Measurements from ENCODE around the gene MAML3. TPM values are rescaled to one million over a fixed set of nuclear protein-coding genes. Genes with fewer than 3 reads are reported as not detected.

Gene MAML3
- total RNA-seq, 4 donors from 2014 or later: 21.2 to 28.4 (median 22.1) TPM

DNA sequence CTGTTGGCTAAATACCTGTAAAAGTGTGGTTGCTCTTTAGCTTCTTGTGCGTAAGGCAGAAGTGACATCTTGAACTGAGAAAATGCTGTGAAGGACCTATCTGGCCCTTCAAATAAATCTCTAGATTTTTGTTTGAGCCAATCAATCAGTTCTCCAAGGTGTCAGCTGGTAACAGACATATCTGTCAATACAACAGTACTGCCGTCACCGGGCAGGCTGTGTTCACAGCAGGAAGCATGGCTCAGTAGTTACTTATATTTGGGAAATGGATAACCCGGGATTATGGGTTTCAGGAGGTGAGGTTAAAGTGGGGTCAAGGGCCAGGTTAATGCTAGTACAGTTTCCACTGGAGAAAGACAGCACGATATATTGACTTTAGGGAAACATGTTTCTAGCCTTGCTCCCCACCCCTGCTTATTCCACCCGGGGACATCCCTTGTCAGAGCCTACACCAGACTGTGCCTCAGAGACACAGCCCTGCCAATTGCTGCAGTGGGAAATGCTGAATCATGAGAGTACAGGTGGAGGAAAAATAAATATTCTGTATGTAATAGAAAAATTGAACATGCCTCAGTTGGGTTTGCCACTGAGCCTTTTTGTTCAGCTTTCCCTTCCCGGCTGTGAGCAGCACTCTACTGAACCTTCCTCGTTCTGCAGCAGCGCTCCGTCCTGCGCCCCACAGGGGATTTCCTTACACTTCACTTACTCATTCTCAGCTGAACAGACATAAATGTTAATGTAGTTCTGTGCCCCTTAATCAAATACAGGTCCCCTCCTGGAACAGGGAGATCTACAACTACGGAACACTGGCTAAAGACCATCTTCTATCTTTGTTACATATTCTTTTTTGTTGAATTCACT lies 367.3 kb downstream of the MAML3 start:
- intact Hi-C loops (cut with DNase I; ENCODE audit: low total_unique reads): no loop called here
- DNase-seq (ENCODE audit: low spot score in 2 of 2): no peak
- WGBS, 2 donors: 86 to 88% methylated on average over 12 of the region's 12 CpGs
- TF ChIP-seq, protein P1, sequence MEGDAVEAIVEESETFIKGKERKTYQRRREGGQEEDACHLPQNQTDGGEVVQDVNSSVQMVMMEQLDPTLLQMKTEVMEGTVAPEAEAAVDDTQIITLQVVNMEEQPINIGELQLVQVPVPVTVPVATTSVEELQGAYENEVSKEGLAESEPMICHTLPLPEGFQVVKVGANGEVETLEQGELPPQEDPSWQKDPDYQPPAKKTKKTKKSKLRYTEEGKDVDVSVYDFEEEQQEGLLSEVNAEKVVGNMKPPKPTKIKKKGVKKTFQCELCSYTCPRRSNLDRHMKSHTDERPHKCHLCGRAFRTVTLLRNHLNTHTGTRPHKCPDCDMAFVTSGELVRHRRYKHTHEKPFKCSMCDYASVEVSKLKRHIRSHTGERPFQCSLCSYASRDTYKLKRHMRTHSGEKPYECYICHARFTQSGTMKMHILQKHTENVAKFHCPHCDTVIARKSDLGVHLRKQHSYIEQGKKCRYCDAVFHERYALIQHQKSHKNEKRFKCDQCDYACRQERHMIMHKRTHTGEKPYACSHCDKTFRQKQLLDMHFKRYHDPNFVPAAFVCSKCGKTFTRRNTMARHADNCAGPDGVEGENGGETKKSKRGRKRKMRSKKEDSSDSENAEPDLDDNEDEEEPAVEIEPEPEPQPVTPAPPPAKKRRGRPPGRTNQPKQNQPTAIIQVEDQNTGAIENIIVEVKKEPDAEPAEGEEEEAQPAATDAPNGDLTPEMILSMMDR (IDR thresholded peaks at IDR 0.05): no peak
- TF ChIP-seq POLR2A (IDR thresholded peaks at IDR 0.05): no peak
- no peak overlapping the region for H3K4me3 ChIP-seq (ENCODE audit: low read depth, poor library complexity, severe bottlenecking)

DNA sequence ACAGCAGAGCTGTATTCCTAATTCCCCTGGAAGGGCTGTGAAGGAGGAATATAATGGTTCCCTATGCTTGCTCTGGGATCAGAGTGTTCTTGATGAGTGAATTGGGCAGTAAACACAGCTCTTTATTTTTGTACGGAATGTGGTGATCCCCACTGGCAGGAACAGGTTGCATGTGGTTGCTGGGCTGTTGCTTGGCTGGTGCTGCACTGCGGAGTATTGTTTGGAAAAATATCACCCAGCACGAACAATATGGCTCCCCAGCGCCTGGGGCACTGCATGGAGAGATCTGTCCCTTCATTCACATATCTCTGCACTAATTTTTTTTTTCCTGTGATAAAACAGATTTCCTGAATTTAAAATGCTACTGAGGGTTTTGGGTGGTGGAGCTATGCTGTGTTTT lies 368.6 kb downstream of the MAML3 start:
- DNase-seq (ENCODE audit: low spot score in 2 of 2): no peak
- intact Hi-C loops (cut with DNase I; ENCODE audit: low total_unique reads): no loop called here
- TF ChIP-seq, protein P1 (IDR thresholded peaks at IDR 0.05): no peak
- no peak for TF ChIP-seq POLR2A (IDR thresholded peaks at IDR 0.05)
- H3K4me3 ChIP-seq (ENCODE audit: low read depth, poor library complexity, severe bottlenecking): no peak overlapping the region
- 81 to 91% methylated on average over 4 of the region's 4 CpGs for WGBS, 2 donors

- intact Hi-C loops (cut with DNase I; ENCODE audit: low total_unique reads): no loop called here
- TF ChIP-seq, protein P1 (IDR thresholded peaks at IDR 0.05): no peak
- no peak for TF ChIP-seq POLR2A (IDR thresholded peaks at IDR 0.05)
- 76 to 84% methylated on average over 20 of the region's 20 CpGs for WGBS, 2 donors
- no peak for DNase-seq (ENCODE audit: low spot score in 2 of 2)
- no peak overlapping the region for H3K4me3 ChIP-seq (ENCODE audit: low read depth, poor library complexity, severe bottlenecking)
Observed at GRCh38 chr4:139783741-139784484, 370.1 kb downstream of the MAML3 start.

GRCh38 chr4:139782926-139783522 lies 371.0 kb downstream of the MAML3 start:
- no peak overlapping the region for H3K4me3 ChIP-seq (ENCODE audit: low read depth, poor library complexity, severe bottlenecking)
- 94% methylated on average over 7 of the region's 7 CpGs for WGBS, 2 donors
- intact Hi-C loops (cut with DNase I; ENCODE audit: low total_unique reads): no loop called here
- DNase-seq (ENCODE audit: low spot score in 2 of 2): no peak
- TF ChIP-seq, protein P1 (IDR thresholded peaks at IDR 0.05): no peak
- no peak for TF ChIP-seq POLR2A (IDR thresholded peaks at IDR 0.05)

DNA sequence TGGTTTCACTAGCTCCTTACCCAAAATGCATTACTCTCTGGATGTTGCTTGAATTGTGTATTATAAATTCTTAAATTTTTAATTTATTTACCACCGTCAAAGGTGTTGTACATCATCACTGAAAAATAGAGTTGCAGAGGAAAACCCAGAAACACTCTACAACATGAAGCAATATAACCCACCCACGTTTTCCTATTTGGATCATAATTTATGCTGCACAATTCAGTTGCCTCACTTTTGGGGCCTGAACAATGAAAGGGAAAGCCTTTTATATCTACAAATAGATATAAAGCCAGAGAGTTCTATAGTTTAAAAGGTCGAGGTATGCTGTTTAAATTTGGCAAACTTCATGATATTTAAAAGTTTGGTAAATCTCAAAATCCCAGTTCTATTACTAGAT lies 372.9 kb downstream of the MAML3 start:
- TF ChIP-seq, protein P1 (IDR thresholded peaks at IDR 0.05): no peak
- no peak for TF ChIP-seq POLR2A (IDR thresholded peaks at IDR 0.05)
- DNase-seq (ENCODE audit: low spot score in 2 of 2): no peak
- 77 to 85% methylated on average over 3 of the region's 3 CpGs for whole genome bisulfite sequencing, 2 donors
- no peak overlapping the region for H3K4me3 ChIP-seq (ENCODE audit: low read depth, poor library complexity, severe bottlenecking)
- intact Hi-C loops (cut with DNase I; ENCODE audit: low total_unique reads): no loop called here

Data from lower leg skin (tissue), 4 donors.